Stimulated activated naive CD8-positive, alpha-beta T cell treated with anti-CD3 and anti-CD28 coated beads, Interleukin-15, amount 100 ng/mL, for 72 hours (primary cell): ENCODE data around the gene GCG.

Source experiments
- ATAC-seq: fragments of 150-1000 bp; cut with Tn5 transposase; 2 replicates; pipeline ENCODE4 v1.10.0; 2021; ENCODE audit warnings: mild to moderate bottlenecking, moderate library complexity
- DNase-seq, 2 donors: peaks; one replicate each; pipeline ENCODE4 v3.0.0; 2021 to 2022
- H3K27ac Mint-ChIP-seq, 2 donors: one replicate each; pipeline ENCODE4 v1.8.0; 2022; ENCODE audit warnings: mild to moderate bottlenecking in 2 of 2, mixed read lengths in 2 of 2, moderate library complexity in 2 of 2
- H3K27me3 Mint-ChIP-seq: one replicate; pipeline ENCODE4 v1.8.0; 2022; ENCODE audit warnings: mixed read lengths
- H3K4me1 Mint-ChIP-seq: one replicate; pipeline ENCODE4 v1.8.0; 2022; ENCODE audit warnings: mild to moderate bottlenecking, mixed read lengths
- H3K4me3 Mint-ChIP-seq, 2 donors: one replicate each; pipeline ENCODE4 v1.8.0; 2022; ENCODE audit warnings: mild to moderate bottlenecking in 2 of 2, mixed read lengths in 2 of 2, moderate library complexity in 1 of 2
- H3K9me3 Mint-ChIP-seq, 2 donors: one replicate each; pipeline ENCODE4 v1.8.0; 2022; ENCODE audit warnings: mixed read lengths in 2 of 2

Gene GCG

GRCh38 chr2:162118166-162119031 lies 33.6 kb downstream of the GCG start:
- Mint-ChIP-seq H3K4me1 (peaks cover 11% of the 10 kb centered on the region), H3K27me3 (no peaks in the 10 kb centered on the region), H3K4me3 (no peak overlapping the region), H3K27ac (no peak overlapping the region), H3K9me3 (peaks cover 11 to 13% of the 10 kb centered on the region in 2 donors)
- DNase-seq (no peak), ATAC-seq (no peak)

- DNase-seq (no peak), ATAC-seq (no peak)
- H3K27ac Mint-ChIP-seq, result no peak overlapping the region
- peaks cover 11% of the 10 kb centered on the region for H3K4me1 Mint-ChIP-seq
- peaks cover 11 to 13% of the 10 kb centered on the region in 2 donors for H3K9me3 Mint-ChIP-seq
- no peak overlapping the region for H3K4me3 Mint-ChIP-seq
- H3K27me3 Mint-ChIP-seq, result no peaks in the 10 kb centered on the region
Measured at GRCh38 chr2:162116352-162116751, 35.7 kb downstream of the GCG start.

GRCh38 chr2:162115076-162115475 lies 37.0 kb downstream of the GCG start:
- ATAC-seq (no peak), DNase-seq (no peak)
- peaks cover 11% of the 10 kb centered on the region for H3K4me1 Mint-ChIP-seq
- H3K9me3 Mint-ChIP-seq, result peaks cover 11 to 13% of the 10 kb centered on the region in 2 donors
- no peak overlapping the region for H3K27ac Mint-ChIP-seq
- no peaks in the 10 kb centered on the region for H3K27me3 Mint-ChIP-seq
- no peak overlapping the region for H3K4me3 Mint-ChIP-seq

- H3K4me3 Mint-ChIP-seq, result no peak overlapping the region
- no peak overlapping the region for H3K27ac Mint-ChIP-seq
- no peaks in the 10 kb centered on the region for H3K27me3 Mint-ChIP-seq
- ATAC-seq (no peak), DNase-seq (no peak)
- H3K4me1 Mint-ChIP-seq, result peaks cover 11% of the 10 kb centered on the region
- H3K9me3 Mint-ChIP-seq, result peaks cover 11 to 13% of the 10 kb centered on the region in 2 donors
Measured at GRCh38 chr2:162114271-162114670, 37.8 kb downstream of the GCG start.

- DNase-seq, result no peak
- no peaks in the 10 kb centered on the region for H3K27me3 Mint-ChIP-seq
- ATAC-seq, result no peak
- no peak overlapping the region for H3K27ac Mint-ChIP-seq
- H3K4me3 Mint-ChIP-seq, result no peak overlapping the region
- peaks cover 11% of the 10 kb centered on the region for H3K4me1 Mint-ChIP-seq
- peaks cover 11 to 13% of the 10 kb centered on the region in 2 donors for H3K9me3 Mint-ChIP-seq
Measured at GRCh38 chr2:162113776-162114168, 38.3 kb downstream of the GCG start.

- H3K9me3 Mint-ChIP-seq, result peaks cover 11 to 13% of the 10 kb centered on the region in 2 donors
- peaks cover 7% of the 10 kb centered on the region for H3K4me1 Mint-ChIP-seq
- no peak overlapping the region for H3K4me3 Mint-ChIP-seq
- H3K27me3 Mint-ChIP-seq, result no peaks in the 10 kb centered on the region
- no peak for DNase-seq
- H3K27ac Mint-ChIP-seq, result peak overlapping the region in 1 of 2 donors; percentile 74
- ATAC-seq, result no peak
Measured at GRCh38 chr2:162113088-162113775, 38.8 kb downstream of the GCG start.

GRCh38 chr2:162111958-162112850 lies 39.8 kb downstream of the GCG start:
- H3K27ac Mint-ChIP-seq, result no peak overlapping the region
- peaks cover 11 to 13% of the 10 kb centered on the region in 2 donors for H3K9me3 Mint-ChIP-seq
- H3K4me1 Mint-ChIP-seq, result peaks cover 17% of the 10 kb centered on the region
- ATAC-seq, result no peak
- no peak overlapping the region for H3K4me3 Mint-ChIP-seq
- no peaks in the 10 kb centered on the region for H3K27me3 Mint-ChIP-seq
- no peak for DNase-seq

GRCh38 chr2:162107361-162107901 lies 44.6 kb downstream of the GCG start:
- ATAC-seq, result no peak
- no peak for DNase-seq
- peaks cover 23% of the 10 kb centered on the region for H3K4me1 Mint-ChIP-seq
- no peak overlapping the region for H3K27ac Mint-ChIP-seq
- no peaks in the 10 kb centered on the region for H3K9me3 Mint-ChIP-seq
- H3K27me3 Mint-ChIP-seq, result no peaks in the 10 kb centered on the region
- no peak overlapping the region for H3K4me3 Mint-ChIP-seq

- no peak for DNase-seq
- no peaks in the 10 kb centered on the region for H3K27me3 Mint-ChIP-seq
- H3K27ac Mint-ChIP-seq, result no peak overlapping the region
- no peak overlapping the region for H3K4me3 Mint-ChIP-seq
- H3K4me1 Mint-ChIP-seq, result peaks cover 23% of the 10 kb centered on the region
- ATAC-seq, result no peak
- no peaks in the 10 kb centered on the region for H3K9me3 Mint-ChIP-seq
Measured at GRCh38 chr2:162106746-162107145, 45.3 kb downstream of the GCG start.

GRCh38 chr2:162106146-162106551 lies 45.9 kb downstream of the GCG start:
- Mint-ChIP-seq H3K27me3 (no peaks in the 10 kb centered on the region), H3K27ac (no peak overlapping the region), H3K4me1 (peaks cover 23% of the 10 kb centered on the region), H3K4me3 (no peak overlapping the region), H3K9me3 (no peaks in the 10 kb centered on the region)
- no peak for ATAC-seq
- DNase-seq, result no peak

- no peak for DNase-seq
- H3K27me3 Mint-ChIP-seq, result no peaks in the 10 kb centered on the region
- no peak overlapping the region for H3K27ac Mint-ChIP-seq
- H3K9me3 Mint-ChIP-seq, result no peaks in the 10 kb centered on the region
- peaks cover 23% of the 10 kb centered on the region for H3K4me1 Mint-ChIP-seq
- H3K4me3 Mint-ChIP-seq, result no peak overlapping the region
- no peak for ATAC-seq
Measured at GRCh38 chr2:162103443-162104009, 48.5 kb downstream of the GCG start.

GRCh38 chr2:162100579-162100978 lies 51.5 kb downstream of the GCG start:
- no peak for ATAC-seq
- Mint-ChIP-seq H3K9me3 (no peaks in the 10 kb centered on the region), H3K4me1 (peaks cover 16% of the 10 kb centered on the region), H3K4me3 (no peak overlapping the region), H3K27me3 (no peaks in the 10 kb centered on the region), H3K27ac (no peak overlapping the region)
- no peak for DNase-seq

GRCh38 chr2:162099836-162100235 lies 52.2 kb downstream of the GCG start:
- Mint-ChIP-seq H3K27me3 (no peaks in the 10 kb centered on the region), H3K4me1 (peaks cover 16% of the 10 kb centered on the region), H3K9me3 (no peaks in the 10 kb centered on the region), H3K4me3 (no peak overlapping the region), H3K27ac (no peak overlapping the region)
- ATAC-seq, result no peak
- DNase-seq, result no peak
